Measurements from ENCODE around the gene MEX3D.

The MEX3D gene

GRCh38 chr19:1577929-1578618 lies 9.9 kb upstream of the MEX3D start:
- DNase-seq = no peak
- H3K36me3 ChIP-seq = peaks cover 77% of the 10 kb centered on the region
- H3K27me3 ChIP-seq (ENCODE audit: insufficient read depth, low read depth, severe bottlenecking) = no peaks in the 10 kb centered on the region
- no peak overlapping the region for H3K4me3 ChIP-seq (ENCODE audit: low read depth, low read length)
- no peak overlapping the region for H3K27ac ChIP-seq
- no peak for TF ChIP-seq CTCF (IDR thresholded peaks at IDR 0.05; ENCODE audit: low read depth, low read length)
- H3K9me3 ChIP-seq (ENCODE audit: severe bottlenecking) = no peaks in the 10 kb centered on the region

GRCh38 chr19:1577090-1577928 lies 9.2 kb upstream of the MEX3D start:
- no peak for TF ChIP-seq CTCF (IDR thresholded peaks at IDR 0.05; ENCODE audit: low read depth, low read length)
- H3K36me3 ChIP-seq = peaks cover 69% of the 10 kb centered on the region
- H3K27ac ChIP-seq = no peak overlapping the region
- no peaks in the 10 kb centered on the region for H3K27me3 ChIP-seq (ENCODE audit: insufficient read depth, low read depth, severe bottlenecking)
- DNase-seq = no peak
- H3K9me3 ChIP-seq (ENCODE audit: severe bottlenecking) = no peaks in the 10 kb centered on the region
- no peak overlapping the region for H3K4me3 ChIP-seq (ENCODE audit: low read depth, low read length)

- H3K36me3 ChIP-seq = peaks cover 62% of the 10 kb centered on the region
- no peaks in the 10 kb centered on the region for H3K27me3 ChIP-seq (ENCODE audit: insufficient read depth, low read depth, severe bottlenecking)
- DNase-seq = no peak
- no peak for TF ChIP-seq CTCF (IDR thresholded peaks at IDR 0.05; ENCODE audit: low read depth, low read length)
- no peak overlapping the region for H3K4me3 ChIP-seq (ENCODE audit: low read depth, low read length)
- no peaks in the 10 kb centered on the region for H3K9me3 ChIP-seq (ENCODE audit: severe bottlenecking)
- H3K27ac ChIP-seq = no peak overlapping the region
Observed at GRCh38 chr19:1576242-1577089, 8.3 kb upstream of the MEX3D start.

- Histone ChIP-seq H3K27me3 (ENCODE audit: insufficient read depth, low read depth, severe bottlenecking) (no peaks in the 10 kb centered on the region), H3K4me3 (ENCODE audit: low read depth, low read length) (no peak overlapping the region), H3K9me3 (ENCODE audit: severe bottlenecking) (no peaks in the 10 kb centered on the region), H3K36me3 (peaks cover 53% of the 10 kb centered on the region), H3K27ac (no peak overlapping the region)
- TF ChIP-seq CTCF (IDR thresholded peaks at IDR 0.05; ENCODE audit: low read depth, low read length) = no peak
- no peak for DNase-seq
Observed at GRCh38 chr19:1575323-1576241, 7.5 kb upstream of the MEX3D start.
